ENCODE measurements around the gene HDAC7. TPM values are rescaled to one million over a fixed set of nuclear protein-coding genes. Genes with fewer than 3 reads are reported as not detected.

Gene HDAC7
- total RNA-seq, 1 experiment from 2014 or later, result 44.2 TPM

DNA sequence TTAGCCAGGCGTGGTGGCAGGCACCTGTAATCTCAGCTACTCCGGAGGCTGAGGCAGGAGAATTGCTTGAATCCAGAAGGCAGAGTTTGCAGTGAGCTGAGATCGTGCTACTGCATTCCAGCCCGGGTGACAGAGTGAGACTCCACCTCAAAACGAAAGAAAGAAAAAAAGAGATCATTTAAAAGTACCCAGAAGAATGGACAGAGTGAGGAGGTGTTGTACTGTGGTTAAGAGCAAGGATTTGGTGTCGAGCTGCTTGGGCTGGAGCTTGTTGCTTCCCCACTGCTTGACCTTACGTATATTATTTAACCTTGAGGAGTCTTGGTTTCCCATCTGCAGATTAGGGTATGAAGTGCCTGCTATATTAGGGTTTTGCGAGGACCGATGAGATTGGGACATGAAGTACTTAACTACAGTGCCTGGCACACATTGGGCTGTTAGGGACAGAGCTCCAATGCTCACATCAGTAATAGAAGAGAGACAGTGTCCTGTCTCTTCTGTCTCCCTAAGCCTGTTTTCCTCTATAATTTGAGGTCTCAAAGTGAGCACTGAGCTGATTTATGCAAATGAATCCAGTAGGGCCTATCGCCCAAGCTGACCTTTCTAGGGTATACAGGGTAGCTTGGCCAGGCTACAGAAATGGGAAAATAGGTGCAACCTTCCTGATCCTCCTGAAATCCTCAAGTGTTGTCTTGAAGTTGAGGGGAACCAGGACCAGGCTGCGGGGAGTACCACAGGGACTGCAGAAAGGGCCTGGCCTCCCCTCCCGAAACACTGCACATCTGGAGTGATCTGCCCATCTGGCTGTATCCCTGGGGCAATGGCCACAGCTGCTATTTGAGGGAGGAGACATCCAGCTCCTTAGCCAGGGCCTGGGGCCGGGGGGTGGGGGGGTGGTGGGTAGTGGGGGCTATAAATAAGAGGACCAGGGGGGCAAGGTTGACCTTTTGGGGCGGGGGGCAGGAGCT, 8.6 kb upstream of the HDAC7 start:
- Histone ChIP-seq H3K4me1 (ENCODE audit: insufficient read depth, low read length) (peaks cover 51% of the 10 kb centered on the region), H3K9ac (ENCODE audit: low read length) (no peak overlapping the region), H3K79me2 (ENCODE audit: low read length) (no peaks in the 10 kb centered on the region), H3K27me3 (ENCODE audit: low read length) (no peaks in the 10 kb centered on the region), H3K4me2 (ENCODE audit: low read length) (no peak overlapping the region), H3K9me3 (ENCODE audit: low read length) (no peaks in the 10 kb centered on the region), H4K20me1 (ENCODE audit: low read length) (no peaks in the 10 kb centered on the region), H3K9me2 (replicated peaks; ENCODE audit: low read length) (no peaks in the 10 kb centered on the region), H3K36me3 (ENCODE audit: low read depth, low read length) (no peaks in the 10 kb centered on the region), H2AFZ (ENCODE audit: low read length) (no peak overlapping the region), H3K4me3 (ENCODE audit: low read length) (no peak overlapping the region), H3K27ac (ENCODE audit: low read length) (no peak overlapping the region), H3F3A (ENCODE audit: low read length, unreplicated experiment) (peaks cover 4% of the 10 kb centered on the region)
- no TSS peak for BruUV-seq (replicated peaks)
- ChIA-PET POLR2A (ENCODE audit: unreplicated experiment) (no interaction called here), CTCF (no interaction called here)
- intact Hi-C loops (cut with micrococcal nuclease), result loop anchor here (10.0 kb wide), 1 partner anchor 117 kb away; no protein-coding TSS in a partner anchor
- no peak for DNase-seq
- ATAC-seq, result peak; percentile 12
- no peak for TF ChIP-seq EZH2phosphoT487 (IDR thresholded peaks at IDR 0.05; ENCODE audit: borderline replicate concordance, low read length)
- TF ChIP-seq, protein P1, sequence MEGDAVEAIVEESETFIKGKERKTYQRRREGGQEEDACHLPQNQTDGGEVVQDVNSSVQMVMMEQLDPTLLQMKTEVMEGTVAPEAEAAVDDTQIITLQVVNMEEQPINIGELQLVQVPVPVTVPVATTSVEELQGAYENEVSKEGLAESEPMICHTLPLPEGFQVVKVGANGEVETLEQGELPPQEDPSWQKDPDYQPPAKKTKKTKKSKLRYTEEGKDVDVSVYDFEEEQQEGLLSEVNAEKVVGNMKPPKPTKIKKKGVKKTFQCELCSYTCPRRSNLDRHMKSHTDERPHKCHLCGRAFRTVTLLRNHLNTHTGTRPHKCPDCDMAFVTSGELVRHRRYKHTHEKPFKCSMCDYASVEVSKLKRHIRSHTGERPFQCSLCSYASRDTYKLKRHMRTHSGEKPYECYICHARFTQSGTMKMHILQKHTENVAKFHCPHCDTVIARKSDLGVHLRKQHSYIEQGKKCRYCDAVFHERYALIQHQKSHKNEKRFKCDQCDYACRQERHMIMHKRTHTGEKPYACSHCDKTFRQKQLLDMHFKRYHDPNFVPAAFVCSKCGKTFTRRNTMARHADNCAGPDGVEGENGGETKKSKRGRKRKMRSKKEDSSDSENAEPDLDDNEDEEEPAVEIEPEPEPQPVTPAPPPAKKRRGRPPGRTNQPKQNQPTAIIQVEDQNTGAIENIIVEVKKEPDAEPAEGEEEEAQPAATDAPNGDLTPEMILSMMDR (conservative IDR thresholded peaks at IDR 0.05; ENCODE audit: low read depth, low read length), result no peak
- no peak for TF ChIP-seq EZH2 (IDR thresholded peaks at IDR 0.05; ENCODE audit: low read length, unreplicated experiment)

DNA sequence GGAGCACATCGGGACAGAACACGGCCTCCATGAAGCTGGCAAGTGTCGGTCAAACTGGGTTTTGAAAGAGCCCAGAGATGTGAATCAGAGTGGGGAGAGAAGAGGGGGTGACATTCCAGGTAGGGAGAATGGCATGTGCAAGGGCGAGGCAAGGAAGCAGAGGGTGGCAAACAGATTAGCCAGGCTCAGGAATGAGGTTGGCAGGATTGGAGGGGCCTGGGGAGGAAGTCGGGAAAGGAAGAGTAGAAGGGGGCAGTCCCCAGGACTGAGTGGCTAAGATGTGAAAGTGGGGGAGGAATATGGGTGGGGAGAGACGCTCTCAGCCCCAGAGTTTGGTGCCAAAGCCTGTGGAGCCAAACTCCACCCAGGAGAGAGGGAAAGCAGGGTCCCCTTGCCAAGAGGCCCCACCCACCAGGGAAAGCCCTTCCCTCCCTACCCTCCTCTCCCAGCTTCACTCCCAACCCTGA, 5.5 kb upstream of the HDAC7 start:
- Histone ChIP-seq H3K9ac (ENCODE audit: low read length) (no peak overlapping the region), H3K9me2 (replicated peaks; ENCODE audit: low read length) (no peaks in the 10 kb centered on the region), H3K4me2 (ENCODE audit: low read length) (peak overlapping the region; percentile 33), H4K20me1 (ENCODE audit: low read length) (no peaks in the 10 kb centered on the region), H3K4me1 (ENCODE audit: insufficient read depth, low read length) (peaks cover 82% of the 10 kb centered on the region), H3K27me3 (ENCODE audit: low read length) (no peaks in the 10 kb centered on the region), H3K9me3 (ENCODE audit: low read length) (no peaks in the 10 kb centered on the region), H3K36me3 (ENCODE audit: low read depth, low read length) (no peaks in the 10 kb centered on the region), H3K79me2 (ENCODE audit: low read length) (peaks cover 6% of the 10 kb centered on the region), H3K4me3 (ENCODE audit: low read length) (no peak overlapping the region), H2AFZ (ENCODE audit: low read length) (peak overlapping the region; percentile 52), H3F3A (ENCODE audit: low read length, unreplicated experiment) (peaks cover 4% of the 10 kb centered on the region), H3K27ac (ENCODE audit: low read length) (0 out of 2 replicates have a peak overlapping the region, but pooled peaks have one; percentile 5)
- intact Hi-C loops (cut with micrococcal nuclease), result loop anchor here (10.0 kb wide), 1 partner anchor 120 kb away; no protein-coding TSS in a partner anchor
- DNase-seq (peak; percentile 64), ATAC-seq (peak; percentile 18; the same call in 1 of the 2 replicates)
- ChIA-PET POLR2A (ENCODE audit: unreplicated experiment) (no interaction called here), CTCF (no interaction called here)
- BruUV-seq (replicated peaks), result no TSS peak
- no peak for TF ChIP-seq EZH2phosphoT487 (IDR thresholded peaks at IDR 0.05; ENCODE audit: borderline replicate concordance, low read length)
- no peak for TF ChIP-seq EZH2 (IDR thresholded peaks at IDR 0.05; ENCODE audit: low read length, unreplicated experiment)
- TF ChIP-seq, protein P1 (conservative IDR thresholded peaks at IDR 0.05; ENCODE audit: low read depth, low read length), result no peak

Data from PC-3 (cell line).